ENCODE measurements around the gene EFNA5.

- TF ChIP-seq CTCF (IDR thresholded peaks at IDR 0.05) (no peak), REST (IDR thresholded peaks at IDR 0.05; ENCODE audit: low read depth, low read length) (no peak), SMC3 (IDR thresholded peaks at IDR 0.05; ENCODE audit: low read depth, low read length) (no peak), EZH2phosphoT487 (IDR thresholded peaks at IDR 0.05; ENCODE audit: borderline replicate concordance, low read depth) (no peak)
These were observed 71.8 kb downstream of the EFNA5 start for GRCh38 chr5:107598958-107599357.

All from SK-N-SH (cell line).